HG02970 (cell line): ENCODE data around the gene PKIG.

Source experiments
- ATAC-seq: cut with Tn5 transposase; IDR thresholded peaks from one replicate; pipeline ENCODE4 v1.9.1; 2021; ENCODE audit warnings: mild to moderate bottlenecking, moderate library complexity, moderate number of reproducible peaks; ENCODE audit not compliant: unreplicated experiment, low FRiP score

The PKIG gene

DNA sequence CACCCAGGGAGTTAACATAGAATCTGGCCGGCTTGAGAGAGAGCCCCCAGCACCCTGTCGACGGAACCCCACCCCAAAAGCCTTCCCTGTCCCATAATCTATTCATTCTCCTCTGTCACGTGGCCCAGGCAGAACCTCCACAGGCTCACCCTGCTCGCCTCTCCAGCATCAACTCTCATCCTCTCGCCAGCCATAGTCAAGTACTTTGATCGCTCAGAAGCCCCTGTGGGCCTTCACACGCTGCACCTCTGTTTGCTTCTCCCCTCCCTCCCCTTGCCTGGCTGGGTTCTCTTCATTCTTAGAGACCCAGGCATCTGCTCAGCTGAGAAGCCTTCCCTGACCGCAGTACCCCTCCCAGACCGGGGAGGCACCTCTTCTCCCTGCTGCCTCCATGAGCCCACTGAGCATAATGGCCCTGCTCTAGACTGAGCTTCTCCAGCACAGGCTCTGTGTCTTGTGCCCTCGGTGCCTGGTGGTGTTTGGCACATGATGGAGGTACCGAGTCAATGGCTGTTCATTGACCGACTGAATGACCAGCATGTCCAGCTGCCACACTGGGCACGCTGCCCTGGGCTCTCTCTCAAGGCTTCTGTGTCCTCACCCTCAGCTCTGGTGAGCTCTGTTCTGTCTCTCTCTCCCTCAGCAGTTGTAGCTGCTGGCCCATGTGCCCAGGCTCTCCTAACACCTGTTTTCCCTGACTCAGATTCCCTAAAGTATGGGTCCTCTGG lies 33.7 kb downstream of the PKIG start:
- no peak for ATAC-seq

DNA sequence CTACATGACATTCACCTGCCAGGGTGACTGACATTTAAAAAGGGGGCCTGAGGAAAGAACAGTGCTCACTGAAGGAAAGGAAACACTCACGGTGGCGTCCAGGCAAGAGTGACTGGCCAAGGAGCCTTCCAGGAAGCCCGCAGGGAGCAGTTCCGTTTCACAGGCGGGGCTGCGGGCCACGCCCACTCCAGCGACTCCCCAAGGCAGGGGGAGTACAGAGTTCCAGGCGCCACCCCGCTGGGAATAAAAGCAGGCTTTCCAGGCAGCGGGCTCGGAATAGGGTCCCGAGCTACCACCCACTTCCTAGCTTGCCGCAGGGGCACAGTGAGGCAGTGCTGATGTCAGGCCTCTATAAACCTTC lies 34.2 kb downstream of the PKIG start:
- ATAC-seq, result no peak

DNA sequence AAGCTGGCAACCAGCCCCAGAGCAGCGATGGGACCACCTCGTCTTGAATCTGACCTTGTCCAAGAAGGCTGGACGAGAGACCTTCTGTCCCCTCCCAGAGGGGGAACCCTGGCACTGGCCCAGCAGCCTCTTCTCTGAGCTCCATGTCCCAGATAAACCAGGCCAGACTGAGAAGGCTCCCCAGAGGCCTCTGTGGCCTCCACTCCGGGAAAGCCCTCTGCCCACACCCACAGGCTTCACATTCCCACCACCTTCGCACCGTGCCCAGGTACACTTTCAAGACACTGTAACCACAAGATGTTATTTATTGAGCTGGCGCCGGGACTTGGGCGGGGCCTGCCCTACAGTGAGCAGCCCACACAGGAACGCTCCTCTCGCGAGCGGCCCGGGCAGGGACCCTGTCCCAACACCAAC lies 35.9 kb downstream of the PKIG start:
- ATAC-seq, result no peak

DNA sequence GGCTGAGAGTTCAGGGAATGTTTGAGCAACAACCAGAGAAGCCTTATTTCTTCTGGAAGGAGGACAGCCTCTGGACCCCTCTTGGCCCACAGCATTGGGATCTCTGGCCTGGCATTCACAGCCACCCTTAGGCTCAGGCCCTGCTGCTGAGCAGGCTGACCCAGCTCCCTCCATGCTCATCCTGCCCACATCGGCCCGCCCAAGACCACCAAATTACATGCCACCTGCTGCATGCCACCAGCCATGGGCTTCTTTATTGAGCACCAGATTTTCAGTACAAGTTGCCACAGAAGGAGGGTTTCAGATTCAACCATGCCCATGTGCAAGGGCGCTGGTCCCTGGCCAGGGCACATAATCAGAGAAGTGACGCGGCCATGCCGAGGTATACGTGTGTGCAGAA lies 36.9 kb downstream of the PKIG start:
- no peak for ATAC-seq

DNA sequence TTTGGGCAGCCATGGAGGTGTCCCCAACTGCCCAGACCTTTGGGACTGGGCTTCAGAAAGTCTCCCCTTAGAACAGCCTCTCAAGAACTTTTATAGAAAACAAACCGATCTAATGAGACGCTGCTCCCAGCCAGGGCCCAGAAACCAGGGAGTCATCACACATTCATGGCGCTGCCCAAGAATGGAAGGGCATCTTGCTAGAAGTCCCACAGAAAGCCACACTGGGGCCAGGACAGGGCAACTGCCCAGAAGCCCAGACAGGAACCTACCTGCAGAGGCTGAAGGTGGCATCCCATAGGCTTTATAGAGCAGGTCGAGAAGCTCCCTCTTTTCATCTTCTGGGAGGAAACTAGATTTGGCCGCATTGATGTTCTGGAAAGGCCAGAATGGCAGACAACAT lies 37.7 kb downstream of the PKIG start:
- ATAC-seq, result no peak

DNA sequence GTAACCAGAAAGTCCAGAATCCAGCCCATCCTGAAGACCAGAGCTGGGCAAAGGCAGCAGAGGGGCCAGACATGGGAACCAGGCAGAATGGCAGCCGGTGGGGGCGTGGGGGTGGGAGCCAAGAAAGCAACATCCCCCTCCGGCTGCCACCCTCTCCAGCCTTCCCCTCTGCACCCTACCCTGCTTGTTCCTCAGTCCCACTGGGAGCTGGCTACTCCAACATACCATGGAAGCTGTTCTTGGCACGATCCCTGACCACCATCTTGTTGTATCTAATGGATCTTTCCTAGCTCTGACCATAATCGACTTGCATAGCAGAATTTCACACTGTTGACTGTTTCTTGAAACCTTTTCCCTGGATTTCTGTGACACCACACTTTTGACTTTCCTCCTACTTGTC lies 38.9 kb downstream of the PKIG start:
- ATAC-seq, result no peak

DNA sequence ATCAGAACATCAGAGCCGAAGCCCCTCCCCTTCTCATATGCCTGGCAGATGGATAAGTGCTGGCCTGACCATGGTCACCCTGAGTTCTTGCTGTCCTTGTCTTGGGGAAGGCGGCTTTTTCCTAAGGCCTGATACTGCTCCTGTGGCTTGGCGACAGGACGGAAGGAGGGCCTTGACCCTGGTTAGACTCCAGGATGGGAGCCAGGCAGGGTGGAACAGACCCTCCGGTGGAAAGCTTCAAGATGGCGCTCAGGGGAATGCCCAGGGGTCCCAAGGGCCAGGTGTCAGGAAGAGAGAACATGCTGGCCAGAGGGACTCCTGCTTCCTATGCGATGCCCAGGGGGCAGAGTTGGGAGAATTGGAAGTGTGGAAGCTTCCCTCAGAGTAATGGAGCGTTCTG lies 39.6 kb downstream of the PKIG start:
- ATAC-seq, result no peak

DNA sequence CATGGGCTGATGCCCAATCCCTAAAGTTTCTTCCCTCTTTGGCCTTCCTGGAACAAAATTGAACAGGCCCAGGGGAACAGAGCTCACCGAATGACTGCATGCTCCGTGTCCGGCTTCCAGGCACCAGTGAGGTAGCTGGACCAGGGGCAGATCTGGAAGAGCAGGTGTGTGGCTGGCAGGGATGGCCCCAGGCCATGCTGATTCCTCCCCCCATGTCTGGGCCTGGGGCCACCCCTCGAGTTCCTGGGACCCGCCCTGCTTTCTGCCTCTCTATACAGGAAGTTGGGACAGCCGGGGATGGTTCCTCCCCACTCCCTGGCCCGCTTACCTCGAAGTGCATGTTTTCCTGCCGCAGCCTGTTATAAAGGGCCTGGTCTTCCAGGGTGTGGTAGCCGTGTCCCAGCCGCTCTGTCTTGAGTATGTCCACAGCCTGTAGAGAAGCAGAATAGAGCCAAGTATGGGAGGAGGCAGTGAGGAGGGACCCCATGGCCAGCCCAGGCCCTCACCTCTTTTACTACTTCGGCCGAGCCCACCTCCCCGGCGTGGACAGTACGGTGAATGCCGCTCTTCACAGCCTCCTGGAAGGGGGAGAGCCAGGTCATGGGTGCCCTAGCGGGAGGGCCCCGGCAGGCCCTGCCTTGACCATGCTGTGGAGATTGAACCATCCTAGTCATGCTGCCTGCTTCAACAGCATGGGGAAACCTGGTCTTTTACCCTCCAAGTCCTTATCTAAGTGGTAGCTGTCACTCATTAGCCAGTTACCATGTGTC lies 40.3 kb downstream of the PKIG start:
- no peak for ATAC-seq

DNA sequence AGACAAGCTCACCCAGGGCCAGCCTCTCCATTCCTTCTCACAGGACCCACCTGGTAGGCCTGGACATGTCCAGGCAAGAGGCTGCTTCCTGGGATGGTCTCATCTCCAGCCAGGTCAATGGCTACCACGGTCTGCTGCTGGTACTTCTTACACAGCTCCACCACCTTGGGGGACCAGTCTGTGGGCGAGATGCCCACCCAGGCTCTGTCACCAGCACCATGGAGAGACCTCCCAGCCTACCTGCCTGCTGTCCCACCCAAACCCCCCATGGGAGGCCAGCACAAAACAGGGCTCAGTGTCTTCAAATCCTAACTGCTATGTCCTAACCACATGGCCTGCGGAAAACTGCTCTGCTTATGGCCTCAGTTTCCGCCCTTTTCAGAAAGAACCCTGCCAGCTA lies 41.8 kb downstream of the PKIG start:
- ATAC-seq, result no peak

DNA sequence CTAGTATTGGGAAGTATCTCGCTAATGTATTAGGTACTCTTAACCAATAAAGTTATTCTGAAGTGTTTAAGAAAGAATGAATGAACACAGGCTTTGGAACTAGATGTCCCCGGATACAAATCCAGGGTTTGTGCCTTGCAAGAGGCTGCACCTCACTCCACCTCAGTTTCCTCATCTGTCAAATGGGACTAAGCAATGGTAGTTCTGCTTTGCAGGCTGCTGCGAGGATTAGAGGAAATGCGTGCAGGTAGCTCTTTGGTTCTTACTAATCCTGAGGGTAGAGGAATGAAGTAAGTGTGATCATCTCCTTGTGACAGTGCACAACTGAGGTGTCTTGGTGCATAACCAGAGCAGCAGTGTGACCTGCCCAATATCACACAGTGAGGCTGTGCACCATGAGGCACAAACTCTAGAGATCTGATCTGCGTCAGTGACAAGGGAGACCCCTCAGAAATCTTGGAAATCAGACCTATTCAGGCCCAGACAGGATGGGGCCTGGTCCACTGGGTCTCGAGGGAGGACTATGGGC lies 42.4 kb downstream of the PKIG start:
- ATAC-seq, result no peak

DNA sequence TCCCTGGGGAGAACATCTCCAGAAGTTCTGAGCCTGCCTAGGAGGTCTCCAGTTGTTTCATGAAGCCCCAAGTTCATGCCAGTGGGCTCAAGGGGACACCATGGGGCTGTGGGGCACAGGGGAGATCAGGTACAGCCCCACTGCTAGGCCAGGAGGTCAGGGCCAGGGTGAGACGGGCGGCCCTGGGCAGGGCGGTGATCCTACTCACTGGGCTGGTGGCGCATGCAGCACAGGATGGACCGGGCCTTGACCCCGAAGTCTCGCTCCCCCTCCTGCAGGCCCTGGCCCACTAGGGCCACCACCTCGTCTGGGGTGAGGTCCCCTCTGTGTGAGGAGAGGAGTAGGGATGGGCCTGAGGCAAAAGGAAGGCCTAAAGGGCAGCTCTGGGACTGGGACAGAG lies 43.0 kb downstream of the PKIG start:
- no peak for ATAC-seq

DNA sequence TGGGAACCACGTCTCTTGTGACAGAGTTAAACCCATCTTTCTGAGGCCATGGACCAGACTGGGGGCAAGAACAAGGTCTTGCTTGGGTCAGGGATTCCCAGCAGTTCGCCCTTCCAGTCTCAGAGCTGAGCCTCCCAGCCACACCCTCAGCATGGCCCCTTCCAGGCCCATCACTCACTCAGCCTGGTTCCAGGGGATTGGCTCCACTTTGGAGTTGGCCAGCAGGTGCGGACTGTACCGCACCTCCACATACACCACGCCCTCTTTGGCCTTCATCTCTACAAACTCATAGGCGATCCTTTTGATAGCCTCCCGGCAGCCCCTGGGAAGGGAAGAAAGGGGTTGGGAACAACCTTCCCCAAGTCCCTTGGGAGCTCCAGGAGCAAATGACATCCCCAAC lies 43.9 kb downstream of the PKIG start:
- no peak for ATAC-seq

DNA sequence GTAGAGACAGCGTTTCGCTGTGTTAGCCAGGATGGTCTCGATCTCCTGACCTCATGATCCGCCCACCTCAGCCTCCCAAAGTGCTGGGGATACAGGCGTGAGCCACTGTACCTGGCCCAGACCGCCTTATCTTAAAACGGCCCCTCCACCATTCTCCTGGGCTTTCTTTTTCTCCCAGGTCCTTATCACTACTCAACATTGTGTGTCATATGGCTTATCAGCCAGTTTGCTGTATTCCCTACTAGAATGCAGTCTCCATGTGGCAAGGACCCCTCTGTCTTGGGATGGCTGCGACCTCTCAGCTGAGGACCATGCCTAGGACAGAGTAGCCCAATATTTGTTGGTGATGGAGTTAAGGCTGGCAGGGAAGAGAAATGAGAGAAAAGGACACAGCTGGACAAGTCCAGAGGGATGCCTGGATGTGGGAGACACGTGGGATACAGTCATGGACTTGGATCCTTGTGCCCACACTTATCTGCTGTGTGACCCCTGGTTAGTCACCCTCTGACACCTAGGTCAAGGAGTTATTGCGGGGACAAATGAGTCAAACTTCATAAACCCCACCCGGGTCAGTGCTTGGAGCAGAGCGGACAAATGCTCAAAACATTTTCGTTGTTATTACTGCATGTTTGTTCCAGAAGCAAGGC lies 45.1 kb downstream of the PKIG start:
- ATAC-seq, result no peak

DNA sequence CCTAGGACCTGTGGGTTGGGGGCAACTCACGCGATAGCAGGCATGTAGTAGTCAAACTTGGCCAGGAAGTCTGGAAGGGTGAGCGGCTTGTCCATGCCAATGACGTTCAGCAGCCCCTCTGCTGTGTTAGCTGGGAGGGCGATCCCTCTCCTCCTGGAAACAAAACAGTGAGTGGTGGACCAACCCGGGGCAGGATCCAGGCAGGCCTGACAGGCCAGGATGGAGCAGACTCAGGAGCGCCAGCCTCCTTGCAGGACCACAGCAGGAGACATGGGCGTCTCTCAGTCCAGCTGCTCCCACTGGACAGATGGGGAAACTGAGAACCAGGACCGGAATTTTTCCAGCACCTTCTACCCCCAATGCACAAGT lies 46.6 kb downstream of the PKIG start:
- ATAC-seq, result no peak

DNA sequence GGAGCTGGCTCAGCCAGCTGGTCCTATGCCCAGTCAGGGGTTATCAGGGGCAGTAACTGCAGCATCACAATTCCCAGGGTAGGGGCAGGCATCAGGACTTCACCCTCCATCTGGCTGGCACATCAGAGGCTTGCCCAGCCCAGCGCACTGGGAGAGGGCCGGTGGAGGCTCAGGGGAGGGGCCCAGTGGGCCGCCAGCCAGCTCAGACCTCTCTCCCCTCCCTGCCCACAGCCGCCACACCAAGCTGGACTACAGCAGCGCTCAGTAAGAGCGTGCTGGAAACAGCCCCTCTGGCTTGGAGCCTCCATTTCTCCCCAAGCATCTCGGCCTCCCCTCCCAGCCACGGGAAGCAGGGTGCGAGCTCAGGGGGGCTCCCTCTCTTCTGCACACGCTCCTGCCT lies 47.2 kb downstream of the PKIG start:
- no peak for ATAC-seq

DNA sequence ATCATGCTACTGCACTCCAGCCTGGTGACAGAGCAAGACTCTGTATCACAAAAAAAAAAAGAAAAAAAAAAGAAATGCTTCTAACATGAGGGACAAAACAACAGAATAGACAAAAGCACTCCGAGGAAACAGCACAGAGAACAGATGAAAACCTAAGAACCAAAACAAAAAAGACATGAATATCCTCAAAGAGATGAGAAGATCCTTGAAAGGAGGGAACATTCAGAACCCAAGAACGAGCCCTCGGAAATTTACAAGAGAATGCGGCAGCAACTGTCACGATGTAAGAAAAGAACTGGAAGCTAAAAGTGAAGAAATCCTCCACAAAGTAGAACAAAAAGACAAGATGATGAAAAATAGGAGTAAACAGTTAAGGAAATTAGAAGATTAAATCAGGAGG lies 47.9 kb downstream of the PKIG start:
- no peak for ATAC-seq

DNA sequence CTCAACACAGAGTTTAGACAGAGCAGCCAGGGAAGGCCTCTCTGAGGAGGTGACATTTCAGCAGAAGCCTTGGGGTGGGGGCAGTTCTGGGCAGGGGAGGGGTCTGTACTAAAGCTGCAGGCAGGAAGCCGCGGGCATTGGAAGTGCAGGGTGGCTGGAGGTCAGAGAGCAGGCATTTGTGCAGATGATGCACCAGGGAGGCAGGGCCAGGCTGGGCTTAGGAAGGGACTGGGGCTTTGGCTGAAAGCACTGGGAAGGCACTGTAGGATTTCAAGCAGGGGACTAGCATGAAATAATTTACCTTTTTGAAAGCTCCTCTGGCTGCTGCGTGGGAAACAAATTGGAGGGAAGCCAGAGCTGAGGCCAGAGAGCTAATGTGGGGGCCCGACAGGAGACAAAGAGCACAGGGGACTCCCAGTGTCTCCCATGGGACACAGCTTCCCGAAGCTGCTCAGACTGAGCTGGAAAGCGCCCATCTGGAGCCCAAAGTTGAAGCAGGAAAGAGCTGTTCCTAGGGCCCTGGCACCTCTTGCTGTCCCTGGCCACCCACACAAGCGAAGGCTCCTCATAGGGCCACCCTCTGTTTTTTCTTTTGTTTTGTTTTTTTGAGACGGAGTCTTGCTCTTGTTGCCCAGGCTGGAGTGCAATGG lies 49.8 kb downstream of the PKIG start:
- no peak for ATAC-seq

DNA sequence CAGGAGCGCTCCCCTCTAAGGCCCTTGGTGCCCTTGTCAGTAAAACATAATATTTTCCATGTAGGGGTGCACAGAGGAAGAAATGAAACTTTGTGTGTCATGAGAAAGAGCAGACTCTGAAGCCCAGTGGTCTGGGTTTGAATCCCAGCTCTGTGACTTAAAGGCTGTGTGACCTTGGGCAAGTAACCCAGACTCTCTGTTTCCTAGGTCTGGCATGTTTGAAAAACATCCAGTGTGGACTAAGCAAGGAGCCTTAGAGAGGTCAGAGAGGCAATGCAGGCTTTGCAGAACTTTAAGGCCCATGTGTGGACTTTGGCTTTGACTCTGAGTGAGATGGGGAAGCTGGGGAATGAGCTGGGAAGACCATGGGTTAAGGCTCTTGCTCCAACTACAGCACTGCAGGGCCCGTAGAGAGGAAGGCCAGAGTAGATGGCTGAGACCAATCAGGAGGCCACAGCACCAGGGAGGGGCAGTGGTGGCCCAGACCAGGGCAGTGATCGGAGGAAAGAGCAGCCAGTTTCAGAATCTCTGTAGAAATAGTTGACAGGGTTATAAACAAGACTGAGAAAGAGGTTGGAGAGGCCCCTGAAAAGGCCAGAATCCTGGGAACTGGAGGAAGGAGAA lies 50.9 kb downstream of the PKIG start:
- ATAC-seq, result no peak

DNA sequence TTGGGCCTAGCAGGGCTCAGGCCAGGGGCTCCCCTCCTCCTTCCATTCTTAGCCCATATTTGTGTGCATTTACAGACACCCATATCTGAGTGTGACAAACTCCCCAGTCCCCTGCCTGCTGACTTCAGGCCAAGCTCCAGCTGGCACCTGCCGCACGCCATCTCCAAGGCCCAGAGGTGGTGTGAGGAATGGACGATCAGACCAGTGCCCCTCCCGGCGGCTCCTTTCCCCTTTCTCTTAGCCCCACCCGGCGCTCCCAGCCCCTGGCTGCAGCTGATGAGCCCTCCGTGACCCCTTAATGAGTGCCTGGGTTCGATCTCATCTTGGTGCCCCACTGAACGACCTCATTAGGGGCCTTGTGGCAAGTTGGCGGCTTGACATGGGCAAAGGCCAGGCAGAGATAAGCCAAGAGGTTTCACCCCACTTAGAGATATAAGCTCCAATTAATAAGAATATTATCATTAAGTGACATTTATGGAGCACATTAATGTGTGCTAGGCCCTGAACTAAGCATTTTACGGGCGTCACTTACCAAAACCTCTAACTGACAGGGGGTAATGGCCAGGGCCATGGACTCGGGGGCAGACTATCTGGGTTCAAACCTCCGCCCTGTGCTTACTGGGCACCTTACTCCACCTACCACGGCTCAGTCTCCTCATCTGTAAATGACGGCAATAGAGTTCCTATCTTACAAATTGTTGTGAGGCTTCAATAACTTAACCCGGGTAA lies 51.7 kb downstream of the PKIG start:
- no peak for ATAC-seq

DNA sequence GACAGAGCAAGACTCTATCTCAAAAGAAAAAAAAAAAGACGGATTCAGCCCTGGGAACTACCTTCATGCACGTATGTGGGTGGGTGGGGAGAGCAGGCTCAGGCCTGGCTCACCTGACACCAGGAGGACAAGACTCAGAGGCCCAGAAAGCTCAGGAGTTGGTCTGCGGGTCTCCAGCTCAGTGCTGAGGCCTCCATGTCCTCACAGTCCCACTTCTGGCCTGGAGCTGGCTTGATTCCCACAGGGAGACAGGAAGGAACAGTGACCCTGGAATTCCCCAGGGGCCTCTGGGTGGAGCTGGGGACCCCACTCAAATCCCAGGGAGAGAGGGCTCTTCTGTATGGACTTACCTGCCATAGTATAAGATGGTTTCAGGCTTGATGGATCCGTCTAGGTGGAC lies 53.5 kb downstream of the PKIG start:
- ATAC-seq, result no peak
